Effector CD8-positive, alpha-beta T cell (primary cell): ENCODE data around the gene LRRC75B.

ENCODE experiments used
- DNase-seq: peaks from one replicate; lab custom pipeline; 2025; lab: John Stamatoyannopoulos, UW

LRRC75B gene

DNA sequence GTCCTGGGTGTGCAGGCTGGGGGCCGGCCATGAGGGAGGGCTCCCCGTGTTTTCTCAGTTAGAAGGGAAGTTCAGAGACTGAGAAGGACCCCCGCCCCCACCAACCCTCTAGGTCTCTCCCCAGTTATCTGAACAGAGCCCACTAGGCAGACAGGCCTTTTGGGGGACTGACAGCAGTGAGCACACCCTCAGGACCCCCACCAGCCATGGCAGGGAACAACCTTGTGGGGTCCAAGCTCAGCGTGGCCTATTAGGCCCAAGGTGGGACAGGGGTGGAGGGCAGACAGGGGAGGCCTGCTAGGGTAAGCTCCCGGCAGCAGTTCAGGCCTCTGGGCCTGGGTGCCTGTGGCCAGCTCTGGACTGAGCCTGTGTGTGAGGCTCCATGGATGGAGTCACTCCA lies 5.6 kb downstream of the LRRC75B start:
- no peak for DNase-seq

DNA sequence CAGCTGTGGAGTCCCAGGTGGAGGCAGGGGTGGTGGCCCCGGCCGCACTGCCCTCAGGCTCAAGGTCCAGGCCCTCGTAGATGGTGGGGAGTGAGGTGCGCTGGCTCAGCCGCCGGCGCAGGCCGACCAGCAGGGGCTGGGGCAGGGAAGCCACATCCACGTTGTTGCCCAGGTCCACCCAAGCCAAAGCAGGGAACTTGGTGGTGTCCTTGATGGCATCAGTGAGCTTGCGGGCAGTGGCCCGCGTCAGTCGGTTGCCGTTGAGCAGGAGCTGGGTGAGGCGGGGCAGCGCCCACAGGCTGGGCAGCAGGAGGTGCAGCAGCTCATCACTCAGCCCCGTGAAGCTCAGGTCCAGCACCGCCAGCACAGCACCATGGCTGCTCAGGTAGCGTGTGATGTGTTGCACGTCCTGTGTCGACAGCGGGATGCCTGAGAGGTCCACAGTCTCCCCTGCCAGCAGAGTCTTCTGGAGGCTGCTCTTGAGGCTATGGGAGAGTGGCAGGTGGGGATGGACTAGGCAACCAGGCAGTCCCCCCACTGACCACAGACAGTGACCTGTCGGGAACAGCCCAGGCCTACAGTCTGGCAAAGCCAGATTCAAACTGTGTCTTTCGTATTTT lies 6.8 kb downstream of the LRRC75B start:
- DNase-seq, result no peak

DNA sequence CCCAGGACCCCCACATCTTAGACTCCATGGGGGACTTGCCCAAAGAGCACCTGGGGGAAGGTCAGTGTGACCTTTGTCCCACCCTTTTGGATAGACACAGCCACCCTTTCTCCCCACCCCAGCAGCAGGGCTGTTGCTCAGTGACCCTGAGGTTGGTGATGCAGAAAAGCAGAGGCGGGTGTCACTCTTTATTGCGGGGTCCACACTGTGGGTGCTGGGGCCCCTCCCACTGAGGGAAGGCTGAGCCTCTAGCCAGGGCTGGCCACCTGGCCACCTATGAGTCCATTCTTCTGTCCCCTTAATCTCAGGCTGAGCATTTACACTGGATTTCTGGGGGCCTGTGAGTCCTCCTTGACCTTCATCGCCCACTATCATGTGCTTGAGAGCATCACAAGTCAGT lies 7.4 kb downstream of the LRRC75B start:
- DNase-seq, result no peak

DNA sequence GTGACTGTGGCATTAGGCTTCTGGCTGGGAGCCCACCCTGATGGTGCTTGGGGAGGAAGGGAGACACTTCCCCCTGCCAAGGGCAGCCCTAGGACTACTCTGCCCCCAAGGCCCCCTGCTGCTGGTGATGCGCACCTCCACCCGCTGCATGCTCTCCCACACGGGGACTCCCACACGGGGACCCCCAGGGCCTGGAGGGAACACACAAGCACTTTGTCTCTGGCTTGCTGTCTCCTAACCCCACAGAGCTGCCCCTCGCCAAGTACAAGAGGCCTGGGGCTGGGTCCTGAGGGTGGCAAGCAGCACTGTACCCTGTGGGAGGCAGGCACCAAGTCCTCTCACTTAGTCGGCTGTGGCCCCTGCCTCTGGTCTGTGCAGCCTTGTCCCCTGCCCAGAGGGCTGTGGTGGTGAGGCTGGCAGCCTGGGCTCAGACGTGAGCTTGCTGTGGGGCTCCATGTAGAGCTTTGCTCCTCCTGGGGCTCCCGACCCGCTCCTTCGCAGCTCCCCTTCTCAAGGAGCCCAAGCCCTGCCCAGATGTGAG lies 7.9 kb downstream of the LRRC75B start:
- DNase-seq, result no peak

DNA sequence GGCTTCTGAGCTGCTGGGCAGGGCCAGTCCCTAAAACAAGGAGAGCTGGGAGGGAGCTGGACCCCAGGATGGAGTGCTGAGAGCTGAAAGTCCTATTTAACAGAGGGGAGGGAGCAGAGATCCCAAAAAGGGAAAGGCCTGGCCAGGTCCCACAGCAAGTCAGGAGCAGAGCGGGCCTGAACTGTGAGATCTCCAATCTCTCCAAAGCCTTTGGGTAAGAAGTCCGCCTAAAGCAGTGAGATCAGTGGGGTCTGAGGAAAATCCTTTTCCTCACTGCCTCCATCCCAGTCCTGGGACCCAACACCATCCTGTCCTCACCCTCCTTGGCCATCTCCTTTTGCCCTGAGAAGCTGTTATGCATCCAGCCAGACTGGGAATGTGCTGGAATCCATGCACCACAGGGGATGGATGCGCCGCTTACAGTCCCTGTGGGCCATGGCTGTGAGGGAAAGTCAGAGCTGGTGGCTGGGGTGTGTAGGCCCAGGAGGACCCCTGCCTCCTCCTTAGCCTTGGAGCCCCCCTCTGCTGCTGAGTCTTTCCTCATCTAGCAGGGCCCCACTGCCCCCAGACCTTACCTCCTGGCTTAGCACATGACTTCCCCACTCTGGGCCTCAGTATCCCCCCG lies 8.6 kb downstream of the LRRC75B start:
- DNase-seq, result no peak

DNA sequence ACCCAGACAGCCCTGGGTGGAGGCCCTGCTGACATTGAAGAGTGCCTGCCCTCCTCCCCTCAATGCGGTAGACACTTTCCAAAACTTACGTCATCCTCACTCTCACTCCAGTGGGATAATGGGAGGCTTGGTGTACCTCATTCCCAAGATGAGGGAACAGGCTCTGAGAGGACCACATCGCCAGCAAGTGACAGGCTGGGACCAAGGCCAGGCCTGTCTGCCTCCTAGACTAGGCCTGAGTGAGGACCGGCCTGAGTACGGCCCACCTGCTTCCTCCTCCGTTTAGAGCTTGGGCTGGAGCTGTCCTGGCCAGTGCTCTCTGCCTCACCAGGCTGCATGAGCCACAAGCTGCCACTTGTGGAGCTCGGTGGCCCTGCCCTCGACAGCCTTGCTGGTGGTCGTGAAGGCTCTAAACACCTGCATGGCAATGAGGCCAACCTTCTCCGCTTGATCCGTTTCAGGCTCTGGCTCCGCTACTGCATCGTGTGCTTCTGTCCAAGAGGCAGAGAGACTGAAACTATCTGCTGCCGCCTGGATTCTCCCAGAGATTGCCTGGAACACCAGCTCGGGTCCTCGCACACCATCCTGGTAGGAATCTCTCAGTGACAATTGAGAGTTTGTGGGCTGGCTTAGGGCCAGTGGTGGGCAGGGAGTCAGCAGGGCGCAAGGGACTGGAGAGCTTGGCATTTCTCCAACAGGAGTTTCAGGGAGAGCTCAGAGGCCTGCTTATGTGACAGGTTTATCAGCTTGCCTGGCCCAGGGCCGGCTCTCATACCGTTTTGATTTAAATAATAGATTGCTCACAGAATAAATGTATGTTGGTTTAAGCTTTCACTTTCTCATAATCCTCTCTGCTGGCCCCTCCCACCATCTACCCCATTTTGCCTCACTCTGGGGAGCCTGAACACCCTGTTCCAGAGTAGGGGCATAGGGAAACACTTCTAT lies 9.4 kb downstream of the LRRC75B start:
- DNase-seq, result no peak

DNA sequence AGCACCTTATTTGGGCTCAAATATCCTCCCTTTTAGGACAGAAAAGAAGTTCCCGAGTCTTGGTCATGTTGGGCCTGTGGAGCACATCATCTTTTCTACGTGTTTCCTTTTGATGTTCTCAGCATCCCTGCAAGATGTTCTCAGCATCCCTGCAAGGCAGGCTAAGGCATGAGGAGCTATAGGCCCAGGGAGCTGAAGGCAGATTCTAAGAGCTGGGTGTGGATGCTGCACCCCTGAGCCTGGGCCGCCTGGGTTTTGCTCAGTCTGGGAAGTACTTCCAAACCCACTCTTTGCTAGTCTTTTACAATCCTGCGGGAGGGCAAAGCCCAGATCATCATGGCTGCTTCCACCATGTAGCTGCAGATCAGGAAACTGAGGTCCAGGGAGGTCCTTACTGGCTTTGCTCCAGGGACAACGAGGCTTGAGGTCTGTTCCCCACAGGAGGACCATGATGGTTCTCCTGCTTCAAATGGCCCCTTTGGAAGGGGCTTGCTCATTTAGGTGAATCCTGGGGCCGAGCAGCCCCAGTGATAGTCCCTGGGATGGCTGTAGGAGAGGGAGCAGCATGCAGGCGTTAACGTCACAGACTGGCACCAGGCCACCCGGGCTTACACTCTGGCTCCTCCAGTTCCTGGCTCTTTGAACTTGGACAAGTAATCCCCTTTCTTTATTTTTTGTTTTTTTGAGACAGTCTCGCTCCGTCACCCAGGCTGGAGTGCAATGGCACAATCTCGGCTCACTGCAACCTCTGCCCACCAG lies 10.6 kb downstream of the LRRC75B start:
- no peak for DNase-seq

DNA sequence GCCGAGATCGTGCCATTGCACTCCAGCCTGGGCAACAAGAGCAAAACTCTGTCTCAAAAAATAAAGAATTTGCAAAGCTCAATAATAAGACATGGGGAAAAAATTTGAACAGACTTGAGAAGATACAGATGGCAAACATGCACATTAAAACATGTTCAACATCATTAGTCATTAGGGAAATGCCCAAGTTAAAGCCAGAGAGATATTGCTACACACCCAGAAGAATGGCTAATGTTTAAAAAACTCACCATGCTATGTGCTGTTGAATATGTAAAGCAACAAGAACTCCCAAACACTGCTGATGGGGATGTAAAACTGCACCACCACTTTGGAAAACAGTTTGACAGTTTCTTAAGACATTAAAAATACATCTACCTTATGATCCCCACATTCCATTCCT lies 12.6 kb downstream of the LRRC75B start:
- DNase-seq, result no peak

DNA sequence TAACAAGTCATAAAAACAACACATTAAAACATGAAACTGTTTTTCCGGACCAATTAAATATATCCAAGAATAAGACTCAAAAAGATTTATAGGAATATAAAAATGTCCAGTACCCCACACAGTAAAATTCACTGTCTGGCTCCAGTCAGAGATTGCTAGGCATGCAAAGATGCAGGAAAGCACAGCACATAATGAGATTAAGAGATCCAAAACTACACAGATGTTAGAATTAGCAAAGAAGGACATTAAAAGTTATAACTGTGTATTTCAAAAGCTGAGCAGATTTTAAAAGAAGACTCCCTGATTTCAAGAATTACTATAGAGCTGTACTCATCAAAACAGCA lies 13.6 kb downstream of the LRRC75B start:
- no peak for DNase-seq

DNA sequence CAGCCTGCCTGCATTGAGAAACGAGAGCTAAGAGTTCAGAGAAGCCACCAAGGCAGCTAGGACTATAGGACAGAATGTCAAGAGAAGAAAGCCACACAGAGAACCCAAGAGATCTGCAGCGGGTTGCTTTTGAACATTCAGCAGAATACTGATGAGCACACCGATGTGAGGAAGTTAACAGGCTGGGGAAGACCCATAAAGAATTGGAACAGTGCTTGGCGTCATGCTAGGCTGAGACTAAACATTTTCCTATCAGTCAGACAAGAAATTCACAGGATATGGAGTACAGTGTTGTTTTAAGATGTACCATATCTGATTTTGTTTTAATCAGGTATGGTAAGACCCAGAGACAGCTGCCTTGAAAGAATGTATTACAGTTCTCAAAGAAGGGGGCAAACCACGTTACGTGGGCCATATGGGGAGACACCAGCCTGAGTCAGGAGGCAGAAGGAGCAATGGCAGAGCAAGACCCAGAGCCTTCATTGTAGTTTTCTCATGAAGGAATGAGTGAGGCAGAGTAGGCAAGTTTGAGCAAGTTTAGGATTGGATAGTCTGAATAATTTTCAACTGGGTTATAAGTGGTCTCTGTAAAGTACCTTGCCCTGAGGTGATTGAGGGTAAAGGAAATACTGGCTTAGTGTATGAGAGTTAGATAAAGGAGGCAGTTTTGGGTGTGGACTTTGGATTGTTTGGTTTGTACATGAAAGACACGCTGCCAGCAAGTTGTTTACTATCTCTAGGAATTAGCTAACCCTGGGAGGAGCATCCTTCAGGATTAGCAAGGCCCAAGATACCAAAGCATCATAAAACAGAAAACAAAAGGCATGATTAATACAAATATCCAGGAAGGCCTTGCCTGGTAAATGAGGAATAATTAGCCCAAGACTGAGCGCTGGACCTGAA lies 14.3 kb downstream of the LRRC75B start:
- DNase-seq, result no peak

DNA sequence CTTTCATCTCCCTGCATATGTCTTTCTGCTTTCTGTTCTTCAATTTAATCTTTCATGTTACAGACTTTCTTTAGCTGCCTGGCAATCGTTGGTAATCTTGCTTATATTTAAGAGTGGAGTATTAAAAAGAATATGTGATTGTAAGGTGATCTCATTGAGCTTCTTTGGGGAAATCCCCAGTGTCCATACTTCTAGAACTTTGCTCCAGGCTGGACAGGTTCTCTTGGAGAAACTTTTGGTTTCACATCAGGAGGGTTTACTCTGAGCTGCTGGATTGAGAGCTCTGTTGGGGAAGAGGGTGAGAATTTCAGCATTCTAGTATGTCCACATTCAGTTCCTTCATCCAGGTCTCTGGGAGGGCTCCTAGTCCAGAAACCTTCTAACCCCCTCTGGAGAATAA lies 16.1 kb downstream of the LRRC75B start:
- no peak for DNase-seq

DNA sequence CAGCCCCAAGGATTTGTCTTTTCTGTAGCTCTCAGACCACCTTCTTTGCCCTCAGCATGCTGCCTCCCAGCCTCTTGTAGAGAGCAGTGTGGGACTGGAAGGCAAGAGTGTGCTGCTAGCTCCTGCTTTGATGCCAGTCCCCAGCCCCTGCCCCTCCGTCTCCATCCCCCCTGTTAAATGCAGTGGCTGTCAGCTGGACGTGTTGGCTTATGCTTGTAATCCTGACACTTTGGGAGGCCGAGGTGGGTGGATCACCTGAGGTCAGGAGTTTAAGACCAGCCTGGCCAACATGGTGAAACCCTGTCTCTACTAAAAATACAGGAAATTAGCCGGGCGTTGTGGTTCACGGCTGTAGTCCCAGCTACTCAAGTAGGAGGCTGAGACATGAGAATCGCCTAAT lies 21.6 kb downstream of the LRRC75B start:
- DNase-seq, result no peak

DNA sequence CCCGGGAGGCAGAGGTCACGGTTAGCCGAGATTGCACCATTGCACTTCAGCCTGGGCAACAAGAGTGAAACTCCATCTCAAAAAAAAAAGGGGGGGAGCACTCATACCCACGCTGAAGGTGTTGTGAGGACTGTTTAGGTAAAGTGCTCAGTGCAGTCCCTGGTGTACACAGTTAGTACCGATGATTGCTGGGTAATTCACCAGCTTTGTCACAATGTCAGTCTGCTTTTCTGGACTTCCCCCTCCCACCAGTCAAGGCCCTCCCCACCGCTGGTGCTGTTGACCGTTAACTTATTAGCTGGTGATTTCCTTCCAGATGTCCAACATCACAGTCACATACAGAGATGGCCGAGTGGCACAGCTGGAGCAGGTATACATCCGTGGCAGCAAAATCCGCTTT lies 25.2 kb downstream of the LRRC75B start:
- DNase-seq, result no peak

DNA sequence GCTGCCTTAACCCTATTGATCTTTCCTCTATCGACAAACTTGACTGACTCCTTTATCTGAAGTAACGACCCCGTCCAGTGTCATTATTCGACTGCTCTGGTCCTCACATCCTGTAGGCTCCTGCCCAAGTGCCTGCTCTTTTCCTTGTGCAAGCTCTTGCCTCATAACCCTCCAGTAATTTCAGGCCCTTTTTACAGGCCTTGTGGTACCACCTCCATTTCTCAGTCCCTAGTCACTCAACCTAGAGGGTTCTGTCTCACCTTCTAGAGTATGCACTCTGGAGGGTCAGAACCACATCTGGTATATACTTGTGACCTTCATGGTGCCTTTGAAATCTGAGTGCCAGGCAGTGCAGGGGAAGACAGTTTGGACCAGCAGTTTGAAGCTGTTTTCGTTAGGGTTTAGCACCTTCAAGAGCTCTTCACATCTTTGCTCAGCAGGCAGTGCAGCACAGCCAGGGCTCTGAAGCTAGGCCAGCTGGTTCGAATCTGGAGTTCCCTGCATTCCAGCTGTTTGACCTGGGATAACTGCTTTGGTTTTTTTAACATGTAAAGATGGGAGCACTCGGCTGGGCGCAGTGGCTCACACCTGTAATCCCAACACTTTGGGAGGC lies 25.9 kb downstream of the LRRC75B start:
- no peak for DNase-seq

DNA sequence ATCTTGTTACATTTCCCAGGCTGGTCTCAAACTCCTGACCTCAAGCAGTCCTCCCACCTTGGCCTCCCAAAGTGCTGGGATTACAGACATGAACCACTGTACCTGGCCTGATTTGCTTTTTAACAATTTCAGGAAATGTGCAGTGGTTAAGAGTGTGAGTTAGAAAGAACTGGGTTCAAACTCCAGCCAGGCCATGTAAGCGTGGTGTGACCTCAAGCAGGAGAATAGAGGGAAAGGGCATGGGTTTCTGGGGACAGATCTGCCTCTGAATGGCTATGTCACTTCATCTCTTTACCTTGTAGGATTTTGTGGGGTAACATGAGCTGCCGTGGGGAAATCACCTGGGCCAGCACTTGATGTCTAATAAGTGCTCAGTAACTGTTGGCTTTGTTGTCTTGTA lies 27.8 kb downstream of the LRRC75B start:
- DNase-seq, result no peak

DNA sequence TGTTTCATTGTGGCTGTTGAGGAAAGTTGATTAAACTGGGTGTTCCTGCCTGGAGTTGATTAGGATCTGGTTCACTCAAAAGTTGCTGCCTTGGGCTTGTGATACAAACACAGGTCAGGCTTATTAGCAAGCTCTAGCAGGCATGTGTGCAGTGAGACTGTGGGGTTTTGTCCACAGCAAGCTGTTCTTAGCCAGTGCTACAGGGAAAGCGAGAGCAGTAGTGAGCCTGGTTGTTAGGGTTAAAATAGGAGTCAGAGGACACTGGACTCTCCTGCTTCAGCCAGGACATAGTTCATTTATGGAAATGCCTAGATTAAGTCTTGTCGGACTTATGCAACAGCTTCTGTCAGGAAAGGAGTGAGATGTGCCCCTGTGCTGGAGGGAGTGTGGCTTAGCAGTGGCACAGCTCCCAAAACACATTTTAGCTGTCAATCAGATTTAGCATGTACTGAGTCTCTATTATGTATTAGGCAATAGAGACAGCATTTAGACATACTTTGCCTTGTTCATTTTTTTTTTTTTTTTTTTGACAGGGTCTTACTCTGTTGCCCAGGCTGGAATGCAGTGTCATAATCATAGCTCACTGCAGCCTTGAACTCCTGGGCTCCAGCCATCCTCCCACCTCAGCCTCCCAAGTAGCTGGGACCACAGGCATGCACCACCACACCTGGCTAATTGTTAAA lies 28.4 kb downstream of the LRRC75B start:
- DNase-seq, result no peak

DNA sequence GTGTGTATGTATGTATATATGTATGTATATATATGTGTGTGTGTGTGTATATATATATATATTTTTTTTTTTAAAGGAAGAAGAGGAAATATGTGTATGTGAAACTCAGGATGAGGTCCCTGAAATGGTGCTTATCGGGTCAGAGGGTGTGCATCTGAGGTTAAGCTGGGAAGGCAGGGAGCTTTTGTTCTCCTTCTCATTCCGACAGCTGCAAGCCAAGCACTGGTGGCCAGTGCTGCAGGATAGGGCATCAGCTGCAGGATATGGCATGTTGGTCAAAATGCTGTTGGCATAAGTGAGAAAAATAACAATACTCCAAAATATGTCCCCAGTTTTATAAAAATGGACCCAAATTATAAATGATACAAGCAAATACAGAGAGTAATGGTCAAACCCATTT lies 29.6 kb downstream of the LRRC75B start:
- DNase-seq, result no peak

DNA sequence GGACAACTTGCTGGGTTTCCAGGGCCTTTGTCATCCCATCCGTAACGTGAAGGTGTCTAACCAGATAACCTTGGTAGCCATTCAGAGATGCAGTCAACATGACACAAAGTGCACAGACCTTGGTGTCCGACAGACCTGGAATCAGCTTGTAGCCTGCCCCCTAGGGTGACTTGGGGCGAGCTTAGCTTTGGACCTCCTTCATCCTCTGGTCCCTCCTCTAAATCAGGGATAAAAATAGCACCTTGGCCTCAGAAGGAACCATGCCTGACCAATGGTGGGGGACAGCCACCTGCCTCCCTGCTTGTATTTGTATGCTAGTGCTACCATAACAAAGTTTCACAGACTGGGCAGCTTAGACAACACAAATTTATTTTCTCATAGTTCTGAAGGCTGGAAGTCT lies 33.4 kb downstream of the LRRC75B start:
- DNase-seq, result no peak

DNA sequence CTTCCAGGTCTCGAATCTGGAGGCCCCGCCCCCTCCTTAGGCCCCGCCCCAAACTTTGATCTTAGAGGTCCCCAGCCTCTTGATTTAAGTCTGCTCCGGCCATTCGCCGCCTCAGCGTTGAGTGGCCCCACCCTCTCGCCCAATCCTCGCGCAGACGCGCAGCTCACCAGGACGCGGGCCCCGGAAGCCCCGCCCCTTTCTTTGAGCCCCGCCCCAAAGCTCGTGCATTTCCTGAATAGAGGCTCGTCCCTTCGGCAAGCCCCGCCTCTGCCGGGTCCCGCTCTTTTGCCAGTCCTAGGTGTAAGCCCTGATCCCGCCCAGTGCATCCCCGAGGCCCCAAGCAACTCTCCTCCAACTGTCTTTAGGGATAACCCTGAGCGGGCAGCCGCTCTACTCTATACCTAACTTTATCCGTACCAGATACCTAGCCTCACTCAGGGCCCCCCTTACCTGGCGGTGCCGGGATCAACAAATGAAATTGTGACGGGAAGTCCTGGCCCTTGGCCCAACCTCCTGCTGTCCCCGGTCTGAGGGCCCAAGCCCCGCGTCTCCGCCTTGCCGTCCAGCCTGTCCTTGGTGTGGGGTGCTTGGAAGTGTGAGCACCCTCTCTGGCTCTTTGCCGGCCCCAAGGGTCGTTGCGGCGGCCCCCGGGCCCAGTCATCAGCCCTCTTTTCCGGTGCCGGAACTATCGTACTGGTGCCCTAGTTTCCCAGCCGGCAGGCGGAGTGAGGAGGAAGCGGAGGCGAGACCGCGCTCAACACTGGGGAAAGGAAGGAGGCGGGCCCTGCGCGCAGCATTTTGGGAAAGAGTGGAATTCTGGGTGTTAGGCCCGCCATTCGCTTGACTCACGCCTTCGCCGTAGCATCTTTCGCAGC lies 37.5 kb downstream of the LRRC75B start, which contains the start of gene SNRPD3:
TSS of gene SNRPD3 (plus strand) at position 835 of the 875 bp plus-strand sequence. CDS start 1,676 bp downstream, outside the sequence.
- peak; percentile 100 for DNase-seq
